Spinal cord (tissue), 10 donors: ENCODE data around the gene HNRNPH3. TPM values are rescaled to one million over a fixed set of nuclear protein-coding genes. Genes with fewer than 3 reads are reported as not detected.

Source experiments
- DNase-seq, 6 donors: peaks; one replicate each; pipeline versions ENCODE4 v3.0.0 to v3.0.0-alpha.2; 2013 to 2015; ENCODE audit warnings: low spot score in 6 of 6, low read depth in 4 of 6
- H3K27ac ChIP-seq: one replicate; pipeline ENCODE4 v1.5.1; 2013; ENCODE audit warnings: low read depth, low read length, control low read depth
- H3K27me3 ChIP-seq: one replicate; pipeline ENCODE4 v1.6.1; 2013; ENCODE audit warnings: low read length; ENCODE audit not compliant: control insufficient read depth, insufficient read depth
- H3K36me3 ChIP-seq: one replicate; pipeline ENCODE4 v1.6.1; 2013; ENCODE audit warnings: low read length; ENCODE audit not compliant: control insufficient read depth, insufficient read depth
- H3K4me1 ChIP-seq: one replicate; pipeline ENCODE4 v1.6.1; 2013; ENCODE audit warnings: low read length; ENCODE audit not compliant: control insufficient read depth, insufficient read depth
- H3K4me3 ChIP-seq: one replicate; pipeline ENCODE4 v1.5.1; 2013; ENCODE audit warnings: low read depth, low read length, control low read depth
- H3K9me3 ChIP-seq: one replicate; pipeline ENCODE4 v1.6.1; 2013; ENCODE audit warnings: low read length; ENCODE audit not compliant: control insufficient read depth, insufficient read depth
- WGBS: methylation state at CpG from one replicate; pipeline ENCODE4 v1.1.5; 2013; ENCODE audit warnings: missing lambda C conversion rate; ENCODE audit not compliant: insufficient coverage; 5-methylcytosine and 5-hydroxymethylcytosine counted together
- polyA plus RNA-seq, 2 donors: library from polyadenylated mRNA; unstranded; fragments of 120-200 nt; gene quantifications; one replicate each; pipeline ENCODE4 v1.2.1, GENCODE V29; 2013; ENCODE audit not compliant: insufficient read length in 2 of 2
- total RNA-seq, 2 donors: library from RNA; depleted of rRNA in 1 of 2; stranded (reverse); fragments of 120-200 nt in 1 of 2; fragments of >200 nt in 1 of 2; gene quantifications; one replicate each; pipeline versions ENCODE4 v1.2.3 to v1.2.4, GENCODE V29; 2013 to 2014
- donor health status: healthy.

HNRNPH3 gene
- total and polyA plus RNA-seq, 4 donors, result 32.1 to 266 (median 149) TPM

DNA sequence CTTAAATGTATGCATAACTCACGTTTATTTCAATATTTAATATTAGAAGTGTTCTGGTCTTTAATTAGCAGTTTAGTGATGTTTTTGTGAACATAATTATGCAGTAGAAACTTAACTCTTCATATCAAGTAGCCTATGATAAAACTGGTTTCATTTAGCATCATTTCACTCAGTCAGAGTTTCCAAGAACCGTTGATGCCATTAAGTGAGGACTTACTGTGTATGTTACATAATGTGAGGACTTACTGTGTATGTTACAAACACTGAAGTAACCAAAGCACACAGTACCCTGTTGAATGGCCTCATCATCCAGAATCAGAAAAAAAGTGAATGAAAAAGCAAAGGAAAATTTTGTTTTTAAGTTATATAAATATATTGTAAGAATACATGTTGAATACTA is 33.7 kb downstream of the HNRNPH3 start:
- no peaks in the 10 kb centered on the region for H3K9me3 ChIP-seq
- H3K4me3 ChIP-seq, result no peak overlapping the region
- peaks cover 45% of the 10 kb centered on the region for H3K36me3 ChIP-seq
- no peaks in the 10 kb centered on the region for H3K4me1 ChIP-seq
- no peaks in the 10 kb centered on the region for H3K27me3 ChIP-seq
- H3K27ac ChIP-seq, result no peak overlapping the region
- no CpG with 5 or more reads among the region's 2 CpGs for WGBS
- DNase-seq, result no peak

DNA sequence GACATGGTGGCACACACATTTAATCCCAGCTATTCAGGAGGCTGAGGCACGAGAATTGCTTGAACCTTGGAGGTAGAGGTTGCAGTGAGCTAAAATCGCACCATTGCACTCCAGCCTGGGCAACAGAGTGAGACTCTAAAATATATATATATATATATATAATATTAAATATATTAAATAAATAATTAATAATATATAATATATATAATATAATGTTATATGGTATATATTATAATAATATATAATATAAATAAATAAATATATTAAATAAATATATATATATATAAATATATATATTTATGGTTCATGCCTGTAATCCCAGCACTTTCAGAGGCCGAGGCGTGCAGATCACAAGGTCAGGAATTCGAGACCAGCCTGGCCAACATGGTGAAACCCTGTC is 34.7 kb downstream of the HNRNPH3 start:
- WGBS, result 100% methylated on average over 1 of the region's 5 CpGs
- no peak for DNase-seq
- H3K9me3 ChIP-seq, result peaks cover under 1% of the 10 kb centered on the region
- H3K27ac ChIP-seq, result no peak overlapping the region
- peaks cover 51% of the 10 kb centered on the region for H3K36me3 ChIP-seq
- H3K27me3 ChIP-seq, result no peaks in the 10 kb centered on the region
- no peaks in the 10 kb centered on the region for H3K4me1 ChIP-seq
- H3K4me3 ChIP-seq, result no peak overlapping the region

DNA sequence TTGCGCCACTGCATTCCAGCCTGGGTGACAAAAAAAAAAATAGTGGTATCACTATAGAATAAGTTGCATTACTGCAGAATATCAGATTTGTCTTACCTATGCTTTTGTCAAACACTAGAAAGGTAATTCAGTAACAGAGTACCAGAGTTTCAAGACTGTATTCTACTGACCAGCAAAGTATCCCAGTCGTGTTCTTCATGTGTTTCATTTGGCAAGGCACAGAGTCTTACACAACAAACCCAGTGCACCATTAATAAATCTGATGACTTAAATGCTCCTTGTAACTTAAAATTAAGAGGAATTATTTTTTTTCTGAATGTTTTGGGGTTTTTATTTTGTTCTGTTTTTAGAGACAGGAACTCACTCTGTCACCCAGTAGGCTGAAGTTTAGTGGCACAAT is 35.3 kb downstream of the HNRNPH3 start:
- Histone ChIP-seq H3K36me3 (peaks cover 51% of the 10 kb centered on the region), H3K4me1 (no peaks in the 10 kb centered on the region), H3K27me3 (no peaks in the 10 kb centered on the region), H3K27ac (no peak overlapping the region), H3K9me3 (peaks cover 3% of the 10 kb centered on the region), H3K4me3 (no peak overlapping the region)
- no peak for DNase-seq
- WGBS, result no CpG with 5 or more reads among the region's 2 CpGs

DNA sequence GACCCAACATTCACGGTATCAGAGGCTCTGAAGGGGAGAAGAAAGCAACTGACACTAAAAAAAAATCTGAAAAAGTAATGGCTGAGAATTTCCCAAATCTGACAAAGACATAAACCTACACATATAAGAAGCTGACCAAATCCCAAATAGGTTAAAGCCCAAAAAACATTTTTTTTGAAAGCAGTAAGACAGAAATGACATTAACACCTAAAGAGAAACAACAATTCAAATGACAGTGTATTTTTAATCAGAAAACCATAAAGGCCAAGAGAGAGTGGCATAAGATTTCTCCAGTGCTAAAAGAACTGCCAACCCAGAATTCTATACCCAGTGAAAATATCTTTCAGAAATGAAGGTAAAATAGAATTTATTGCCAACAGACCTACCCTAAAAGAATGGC is 39.7 kb downstream of the HNRNPH3 start:
- H3K36me3 ChIP-seq, result peaks cover 59% of the 10 kb centered on the region
- no CpG with 5 or more reads among the region's 1 CpG for WGBS
- DNase-seq, result no peak

DNA sequence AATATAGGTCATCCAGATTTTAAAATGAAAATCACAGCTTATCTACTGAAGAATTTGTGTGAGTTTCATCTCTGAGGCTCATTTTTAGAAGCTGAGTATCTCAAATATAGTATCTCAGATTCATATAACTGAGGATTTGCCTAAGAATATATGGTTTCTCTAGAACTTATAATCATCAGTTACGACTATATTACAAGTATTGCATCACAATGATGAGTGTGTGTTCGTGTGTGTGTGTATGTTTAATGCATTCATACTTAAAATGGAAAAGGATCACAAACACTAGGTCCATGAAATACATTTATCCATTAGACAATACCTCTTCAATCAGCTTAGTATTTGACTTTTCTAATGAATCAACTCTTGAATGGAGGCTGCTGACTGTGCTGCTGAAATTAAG is 53.9 kb downstream of the HNRNPH3 start:
- WGBS, result no CpG with 5 or more reads among the region's 2 CpGs
- Histone ChIP-seq H3K9me3 (no peaks in the 10 kb centered on the region), H3K4me1 (no peaks in the 10 kb centered on the region), H3K4me3 (no peak overlapping the region), H3K27me3 (no peaks in the 10 kb centered on the region), H3K27ac (no peak overlapping the region), H3K36me3 (peaks cover 54% of the 10 kb centered on the region)
- no peak for DNase-seq

More for the DNA sequence above, 39.7 kb downstream of the HNRNPH3 start:
- H3K9me3 ChIP-seq, result peaks cover 6% of the 10 kb centered on the region
- H3K27ac ChIP-seq, result no peak overlapping the region
- H3K4me1 ChIP-seq, result no peaks in the 10 kb centered on the region
- H3K27me3 ChIP-seq, result no peaks in the 10 kb centered on the region
- H3K4me3 ChIP-seq, result no peak overlapping the region

Other genes with a start within 250 kb of the HNRNPH3 start
- gene MYPN, start 222.6 kb upstream of the HNRNPH3 start, total RNA-seq, result under 1 TPM; 0.06 to 0.10 TPM
- gene MYPN, start 222.6 kb upstream of the HNRNPH3 start, polyA plus RNA-seq, result under 1 TPM in 1 of 2 donors, not detected in 1; 0.23 TPM
- gene ATOH7, start 100.0 kb upstream of the HNRNPH3 start, total RNA-seq, result under 1 TPM in 1 of 2 donors, not detected in 1; 0.39 TPM
- under 1 TPM; 0.92 to 0.99 TPM for gene ATOH7, start 100.0 kb upstream of the HNRNPH3 start, polyA plus RNA-seq
- 10 to 100 TPM in 1 of 2 donors, 1 to 10 TPM in 1; 7.9 to 10.7 TPM for gene PBLD, start 864 bp downstream of the HNRNPH3 start, total RNA-seq
- gene PBLD, start 864 bp downstream of the HNRNPH3 start, polyA plus RNA-seq, result 10 to 100 TPM; 14.4 to 16.9 TPM
- 10 to 100 TPM; 43.1 to 71.6 TPM for gene RUFY2, start 75.2 kb downstream of the HNRNPH3 start, total RNA-seq
- gene RUFY2, start 75.2 kb downstream of the HNRNPH3 start, polyA plus RNA-seq, result 10 to 100 TPM; 52.5 to 61.5 TPM
- 10 to 100 TPM; 10.2 to 11.5 TPM for gene DNA2, start 139.9 kb downstream of the HNRNPH3 start, total RNA-seq
- 1 to 10 TPM; 5.9 to 7.6 TPM for gene DNA2, start 139.9 kb downstream of the HNRNPH3 start, polyA plus RNA-seq
- gene SLC25A16, start 195.5 kb downstream of the HNRNPH3 start, total RNA-seq, result 10 to 100 TPM; 39.7 to 58.2 TPM
- gene SLC25A16, start 195.5 kb downstream of the HNRNPH3 start, polyA plus RNA-seq, result 10 to 100 TPM; 16.2 to 20.8 TPM
- 10 to 100 TPM; 24.4 to 26.5 TPM for gene TET1, start 228.3 kb downstream of the HNRNPH3 start, total RNA-seq
- gene TET1, start 228.3 kb downstream of the HNRNPH3 start, polyA plus RNA-seq, result 1 to 10 TPM; 4.9 to 6.8 TPM